Ureter (tissue), 1 donor: ENCODE results near the gene LEKR1. TPM values are rescaled to one million over a fixed set of nuclear protein-coding genes. Genes with fewer than 3 reads are reported as not detected.
"Not testable (repeated sequence)": the region's sequence is repeated elsewhere in the genome, so short reads cannot be mapped to it uniquely, and the experiment has no call there.

Experiments
- DNase-seq: peaks from one replicate; pipeline ENCODE4 v3.0.0-alpha.2; 2020; ENCODE audit warnings: low spot score
- total RNA-seq: library from RNA; stranded (reverse); gene quantifications from one replicate; pipeline ENCODE4 v1.2.4, GENCODE V29; 2023
- donor health status: DM: yes; HTN: yes; CAD: no.

LEKR1 gene
- total RNA-seq, 1 donor from 2014 or later = 3.5 TPM

- DNase-seq = no peak
These were observed 76.8 kb downstream of the LEKR1 start for GRCh38 chr3:156902916-156903315.

DNA sequence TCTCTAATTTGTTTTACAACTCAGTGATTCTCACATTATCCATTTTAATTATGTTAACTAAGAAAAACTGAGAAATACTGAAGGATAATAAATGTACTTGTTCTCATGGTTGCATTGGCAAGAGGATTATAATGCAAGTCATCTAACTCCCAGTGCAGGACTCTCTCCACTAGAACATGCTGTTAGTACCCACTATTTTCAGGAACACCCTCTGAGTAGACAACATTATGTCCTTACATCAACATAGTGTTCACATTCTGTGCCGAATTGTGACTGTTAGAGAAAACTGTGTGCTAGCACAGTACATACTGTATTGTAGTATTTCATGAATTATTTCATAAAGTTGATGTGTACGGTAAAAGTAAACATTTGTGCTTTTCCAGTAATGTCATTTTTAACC is 80.1 kb downstream of the LEKR1 start:
- no peak for DNase-seq

- no peak for DNase-seq
These were observed 82.2 kb downstream of the LEKR1 start for GRCh38 chr3:156908398-156908797.

DNA sequence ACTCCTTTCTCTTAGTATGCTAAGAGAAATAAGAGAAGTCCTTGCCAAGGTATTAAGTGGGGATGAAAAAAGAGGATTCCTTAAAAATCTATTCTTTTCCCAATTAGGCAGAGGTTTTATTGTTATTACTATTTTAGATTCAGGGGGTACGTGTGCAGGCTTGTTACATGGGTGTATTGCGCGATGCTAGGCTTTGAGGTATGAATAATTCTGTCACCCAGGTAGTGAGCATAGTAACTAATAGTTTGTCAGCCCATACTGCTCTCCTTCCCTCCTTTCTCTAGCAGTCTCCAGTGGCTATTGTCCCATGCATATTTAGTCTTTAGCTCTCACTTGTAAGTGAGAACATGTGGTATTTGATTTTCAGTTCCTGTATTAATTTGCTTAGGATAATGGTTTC is 83.9 kb downstream of the LEKR1 start:
- no peak for DNase-seq

GRCh38 chr3:156910831-156911230 is 84.7 kb downstream of the LEKR1 start:
- not testable (repeated sequence) for DNase-seq

- not testable (repeated sequence) for DNase-seq
These were observed 88.1 kb downstream of the LEKR1 start for GRCh38 chr3:156914300-156914699.

DNA sequence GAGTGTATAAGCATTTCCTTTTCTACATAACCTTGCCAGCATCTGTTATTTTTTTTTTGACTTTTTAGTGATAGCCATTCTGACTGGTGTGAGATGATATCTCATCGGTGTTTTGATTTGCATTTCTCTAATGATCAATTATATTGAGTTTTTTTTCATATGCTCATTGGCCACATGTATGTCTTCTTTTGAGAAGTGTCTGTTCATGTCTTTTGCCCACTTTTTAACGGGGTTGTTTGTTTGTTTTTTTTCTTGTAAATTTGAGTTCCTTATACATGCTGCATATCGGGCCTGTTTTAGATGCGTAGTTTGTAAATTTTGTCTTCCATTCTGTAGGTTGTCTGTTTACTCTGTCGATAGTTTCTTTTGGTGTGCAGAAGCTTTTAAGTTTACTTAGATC is 89.2 kb downstream of the LEKR1 start:
- DNase-seq = no peak

DNA sequence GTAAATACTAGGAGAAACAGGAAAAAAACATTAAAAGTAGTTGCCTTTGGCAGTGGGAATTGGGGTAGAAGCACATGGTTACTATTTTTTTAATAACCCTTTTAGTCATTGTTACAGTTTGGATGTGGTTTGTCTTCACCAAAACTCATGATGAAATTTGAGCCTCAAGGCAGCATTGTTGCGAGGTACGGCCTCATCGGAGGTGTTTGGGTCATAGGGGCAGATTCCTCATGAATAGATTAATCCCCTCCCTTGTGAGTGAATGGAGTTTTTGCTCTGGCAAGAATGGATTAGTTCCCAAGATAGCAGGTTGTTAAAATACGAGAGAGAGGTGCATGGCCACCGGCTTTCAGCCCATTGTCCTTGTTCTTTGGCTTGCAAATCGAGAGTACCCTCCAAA is 92.6 kb downstream of the LEKR1 start:
- DNase-seq = no peak

- no peak for DNase-seq
These were observed 93.7 kb downstream of the LEKR1 start for GRCh38 chr3:156919818-156920217.

GRCh38 chr3:156920399-156920798 is 94.2 kb downstream of the LEKR1 start:
- DNase-seq = no peak

- DNase-seq = no peak
These were observed 97.2 kb downstream of the LEKR1 start for GRCh38 chr3:156923349-156923748.

GRCh38 chr3:156938724-156939123 is 112.6 kb downstream of the LEKR1 start:
- DNase-seq = no peak

GRCh38 chr3:156939315-156939714 is 113.2 kb downstream of the LEKR1 start:
- no peak for DNase-seq

DNA sequence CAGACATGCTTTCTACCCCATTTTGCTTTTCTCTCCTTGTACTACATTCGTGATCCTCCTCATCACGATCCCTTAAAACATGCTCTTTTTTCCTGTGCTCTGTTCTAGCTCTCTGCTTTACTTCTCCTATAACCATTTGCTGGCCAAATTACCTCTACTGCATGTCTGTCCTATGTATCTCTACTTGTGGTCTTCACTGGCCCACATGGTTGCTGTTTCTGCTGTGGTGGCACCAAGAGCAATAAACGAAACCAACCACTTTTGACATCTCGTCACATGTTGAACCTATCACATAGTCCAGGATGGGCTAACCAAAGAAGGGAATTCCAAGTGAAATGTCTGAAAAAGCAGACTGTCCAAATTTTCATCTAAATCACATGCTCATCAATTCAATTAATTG is 115.2 kb downstream of the LEKR1 start:
- no peak for DNase-seq

DNA sequence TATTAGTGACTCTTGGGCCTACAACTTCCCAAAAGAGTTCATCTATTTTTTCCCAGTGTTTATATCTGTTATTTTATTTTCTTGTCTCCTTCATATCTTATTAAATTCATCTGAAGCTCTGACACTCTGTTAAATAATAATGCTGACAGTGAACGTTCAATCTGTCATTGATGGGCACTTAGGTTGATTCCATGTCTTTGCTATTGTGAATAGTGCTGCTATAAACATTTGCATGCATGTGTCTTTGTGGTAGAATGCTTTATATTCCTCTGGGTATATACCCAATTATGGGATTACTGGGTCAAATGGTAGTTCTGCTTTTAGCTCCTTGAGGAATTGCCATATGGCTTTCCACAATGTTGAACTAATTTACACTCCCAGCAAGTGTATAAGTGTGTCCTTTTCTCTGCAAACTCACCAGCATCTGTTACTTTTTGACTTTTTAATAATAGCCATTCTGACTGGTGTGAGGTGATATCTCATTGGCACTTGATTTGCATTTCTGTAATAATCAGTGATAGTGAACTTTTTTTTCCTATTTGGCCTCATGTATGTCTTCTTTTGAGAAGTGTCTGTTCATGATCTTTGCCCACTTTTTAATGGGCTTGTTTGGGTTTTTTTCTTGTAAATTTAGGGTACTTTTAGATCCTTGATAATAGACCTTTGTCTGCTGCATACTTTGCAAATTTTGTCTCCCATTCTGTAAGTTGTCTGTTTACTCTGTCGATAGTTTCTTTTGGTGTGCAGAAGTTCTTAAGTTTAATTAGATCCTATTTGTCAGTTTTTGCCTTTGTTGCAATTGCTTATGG is 122.5 kb downstream of the LEKR1 start:
- DNase-seq = no peak

GRCh38 chr3:156952011-156952410 is 125.9 kb downstream of the LEKR1 start:
- DNase-seq = no peak

DNA sequence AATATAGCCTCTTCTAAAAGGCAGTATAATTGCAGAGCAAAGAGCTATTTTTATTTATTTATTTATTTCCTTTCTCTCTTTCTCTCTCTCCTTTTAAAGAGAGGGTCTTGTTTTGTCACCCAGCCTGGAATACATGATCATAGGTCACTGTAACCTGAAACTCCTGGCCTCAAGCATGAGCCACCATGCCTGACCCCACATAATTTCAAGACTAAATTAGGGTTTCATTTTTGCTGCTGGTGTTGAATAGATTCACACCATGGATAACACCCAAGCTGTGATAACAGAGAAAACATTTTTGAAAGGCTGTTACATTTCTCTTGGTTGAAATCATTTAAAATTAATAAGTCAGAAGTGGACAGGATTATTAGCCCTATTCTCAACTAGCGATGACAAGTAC is 131.6 kb downstream of the LEKR1 start:
- no peak for DNase-seq

DNA sequence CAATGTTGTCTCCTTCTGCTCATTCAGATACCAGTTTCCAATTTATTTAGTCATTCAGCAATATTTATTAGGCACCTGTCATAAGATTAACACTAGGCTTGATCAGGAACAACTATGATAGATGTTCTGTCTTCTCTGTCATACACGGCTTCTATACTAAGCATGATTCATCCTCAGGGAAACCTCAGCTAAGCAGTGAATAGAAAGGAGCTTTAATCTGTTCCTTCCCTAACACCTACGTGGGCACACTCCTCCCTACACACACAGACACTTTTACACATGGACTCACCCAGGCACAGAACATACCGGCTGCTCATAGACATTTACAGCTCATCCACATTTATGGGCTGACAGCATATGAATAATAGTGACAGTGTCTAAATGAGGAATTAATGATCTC is 136.9 kb downstream of the LEKR1 start:
- no peak for DNase-seq

GRCh38 chr3:156964577-156964976 is 138.4 kb downstream of the LEKR1 start:
- no peak for DNase-seq

DNA sequence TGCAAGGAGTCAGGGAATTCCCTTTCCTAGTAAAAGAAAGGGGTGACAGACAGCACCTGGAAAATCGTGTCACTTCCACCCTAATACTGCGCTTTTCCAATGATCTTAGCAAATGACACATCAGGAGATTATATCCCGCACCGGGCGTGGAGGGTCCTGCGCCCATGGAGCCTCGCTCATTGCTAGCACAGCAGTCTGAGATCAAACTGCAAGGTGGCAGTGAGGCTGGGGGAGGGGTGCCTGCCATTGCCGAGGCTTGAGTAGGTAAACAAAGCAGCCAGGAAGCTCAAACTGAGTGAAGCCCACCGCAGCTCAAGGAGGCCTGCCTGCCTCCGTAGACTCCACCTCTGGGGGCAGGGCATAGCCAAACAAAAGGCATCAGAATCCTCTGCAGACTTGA is 140.2 kb downstream of the LEKR1 start:
- DNase-seq = not testable (repeated sequence)

DNA sequence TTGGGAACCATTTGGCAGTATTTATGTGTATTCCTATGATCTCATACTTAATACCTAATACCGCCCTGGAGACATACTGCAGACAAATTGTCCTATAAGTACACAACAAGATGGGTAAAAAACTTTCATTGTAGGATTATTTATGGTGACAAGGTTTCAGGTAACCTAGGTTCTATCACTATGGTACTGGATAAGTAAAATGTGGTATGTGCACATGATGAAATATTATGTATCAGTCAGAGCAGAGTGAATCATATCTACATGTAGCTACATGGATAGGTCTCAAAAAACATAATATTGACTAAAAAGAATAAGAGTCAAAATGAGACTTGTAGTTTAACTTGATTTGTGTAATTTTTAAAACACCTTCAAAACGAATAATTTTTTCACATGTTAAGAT is 147.8 kb downstream of the LEKR1 start:
- no peak for DNase-seq

DNA sequence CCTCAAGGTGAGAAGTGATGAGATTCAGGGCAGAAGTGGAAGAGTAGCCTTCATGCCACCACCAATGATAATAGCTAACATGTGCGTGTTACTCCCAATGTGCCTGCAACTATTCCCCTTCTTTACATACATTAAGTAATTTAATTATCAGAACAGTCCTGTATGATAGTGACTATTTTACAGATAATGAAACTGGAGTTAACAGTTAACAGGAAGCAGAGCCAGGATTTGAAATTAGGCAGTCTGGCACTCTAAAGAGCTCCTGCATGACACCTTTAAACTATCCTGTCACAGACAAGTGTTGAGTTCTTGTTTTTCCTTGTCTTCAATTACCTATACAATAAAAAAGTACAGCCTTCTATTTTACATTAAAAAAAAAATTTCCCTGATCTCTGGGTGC is 148.8 kb downstream of the LEKR1 start:
- no peak for DNase-seq

DNA sequence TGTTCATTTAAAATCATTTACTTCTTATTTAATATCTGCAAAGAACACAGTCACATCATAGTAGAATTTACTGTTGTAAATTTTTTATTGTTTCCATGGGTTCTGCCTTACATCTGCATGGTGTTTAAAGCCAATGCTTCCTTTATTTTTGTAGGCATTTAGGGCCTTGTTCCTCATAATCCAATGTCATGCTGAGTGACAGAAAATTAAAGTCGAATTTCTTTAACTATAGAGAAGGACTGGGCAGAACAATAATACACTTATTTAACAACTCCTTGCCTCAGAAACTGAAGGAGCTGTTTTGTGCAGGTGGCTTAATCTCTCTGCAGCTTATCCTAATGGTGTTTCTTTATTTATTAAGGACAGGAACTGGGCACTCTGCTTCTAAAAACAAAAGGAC is 149.6 kb downstream of the LEKR1 start:
- no peak for DNase-seq

DNA sequence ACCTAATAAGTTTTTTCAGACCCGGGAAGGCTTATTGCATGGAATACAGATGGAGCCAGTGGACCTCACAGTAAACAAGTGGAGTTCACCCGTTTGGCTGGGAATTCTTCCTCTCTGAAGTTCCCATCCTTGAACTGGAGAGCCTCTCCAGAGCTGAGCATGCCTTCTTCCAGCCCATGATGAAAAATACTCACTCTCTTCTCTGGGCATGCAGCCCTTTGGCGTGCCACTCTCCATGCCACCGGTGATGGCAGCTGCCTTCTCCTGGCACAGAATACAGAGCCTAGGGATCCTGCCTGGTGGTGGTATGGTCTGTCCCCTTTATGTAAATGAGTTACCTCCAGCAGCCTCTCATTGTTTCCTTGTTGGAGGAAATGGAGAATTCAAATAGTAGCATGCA is 150.8 kb downstream of the LEKR1 start:
- DNase-seq = no peak
